GM19438 (cell line): ENCODE measurements around the gene PAX8.
"Not testable (repeated sequence)": the region's sequence is repeated elsewhere in the genome, so short reads cannot be mapped to it uniquely, and the experiment has no call there.

Source experiments
- ATAC-seq: cut with Tn5 transposase; IDR thresholded peaks from one replicate; pipeline ENCODE4 v1.9.1; 2021; ENCODE audit warnings: low read depth; ENCODE audit not compliant: unreplicated experiment

Gene PAX8

DNA sequence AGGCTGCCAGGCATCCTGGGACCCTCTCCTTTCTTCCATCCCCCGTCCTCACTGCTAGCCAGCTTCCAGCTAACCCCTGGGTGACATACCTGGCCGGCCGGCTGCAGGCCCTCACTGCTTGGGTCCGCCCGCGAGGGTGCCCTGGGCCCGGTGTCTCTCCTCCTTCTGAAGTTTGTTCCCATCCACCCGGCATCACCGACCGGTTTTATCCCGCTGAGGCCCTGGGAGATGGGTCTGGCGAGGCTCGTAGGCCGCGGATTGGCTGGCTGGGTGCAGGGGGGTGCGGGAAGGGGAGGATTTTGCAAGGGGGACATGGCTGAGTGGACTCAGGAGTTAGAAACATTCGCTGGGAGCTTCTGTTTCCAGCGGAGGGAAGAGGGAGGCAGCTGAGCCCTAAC, at the start of gene PAX8:
Gene PAX8, minus strand, starts transcription at position 180 of the 398 bp plus-strand sequence. CDS start 527 bp downstream, outside the sequence.
- no peak for ATAC-seq

DNA sequence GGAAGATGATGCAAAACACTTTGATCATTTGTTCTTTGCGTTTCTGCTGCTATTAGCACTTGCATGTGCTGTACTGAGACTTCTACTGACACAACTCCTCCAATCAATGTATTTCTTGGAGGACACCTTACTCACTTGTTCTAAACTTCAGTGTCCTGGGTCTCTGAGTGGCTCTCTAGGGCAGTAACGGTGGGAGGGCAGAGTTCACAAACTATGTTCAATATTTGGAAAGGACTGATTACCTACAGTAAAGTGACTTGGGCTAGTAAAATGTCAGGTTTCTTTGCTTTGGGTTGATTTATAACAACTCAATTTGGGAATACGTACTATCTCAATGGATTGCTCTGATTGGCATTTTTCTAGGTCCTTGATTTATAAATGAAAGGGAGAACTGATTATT, 49.3 kb upstream of the PAX8 start:
- ATAC-seq: no peak

DNA sequence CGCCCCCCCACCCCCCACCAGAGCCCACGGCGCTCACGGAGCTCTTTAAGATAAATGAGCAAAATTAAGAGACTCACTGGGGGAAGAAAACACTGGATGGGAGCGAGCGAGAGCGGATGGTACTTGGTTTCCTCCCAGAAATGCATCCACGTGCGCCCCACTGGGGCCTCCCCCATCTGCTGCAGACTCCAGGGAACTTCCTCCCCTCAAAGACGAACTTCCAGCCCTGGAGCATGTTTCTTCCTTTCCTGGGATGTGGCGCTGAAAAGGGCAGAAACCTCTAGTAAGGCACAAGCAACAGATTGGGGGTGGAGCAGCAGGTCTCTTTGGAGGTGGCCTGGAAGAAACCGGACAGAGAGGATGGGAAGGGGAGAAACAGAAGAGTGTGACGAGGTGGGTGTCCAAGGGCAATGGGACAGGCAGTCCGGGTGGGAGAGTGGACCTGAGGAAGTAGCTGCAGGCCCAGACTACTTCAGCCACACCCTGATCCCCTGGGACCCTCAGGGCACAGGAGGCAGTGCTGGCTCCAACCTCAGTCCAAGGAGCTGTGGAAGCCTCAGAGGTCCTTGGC, 46.5 kb upstream of the PAX8 start:
- ATAC-seq: not testable (repeated sequence)

DNA sequence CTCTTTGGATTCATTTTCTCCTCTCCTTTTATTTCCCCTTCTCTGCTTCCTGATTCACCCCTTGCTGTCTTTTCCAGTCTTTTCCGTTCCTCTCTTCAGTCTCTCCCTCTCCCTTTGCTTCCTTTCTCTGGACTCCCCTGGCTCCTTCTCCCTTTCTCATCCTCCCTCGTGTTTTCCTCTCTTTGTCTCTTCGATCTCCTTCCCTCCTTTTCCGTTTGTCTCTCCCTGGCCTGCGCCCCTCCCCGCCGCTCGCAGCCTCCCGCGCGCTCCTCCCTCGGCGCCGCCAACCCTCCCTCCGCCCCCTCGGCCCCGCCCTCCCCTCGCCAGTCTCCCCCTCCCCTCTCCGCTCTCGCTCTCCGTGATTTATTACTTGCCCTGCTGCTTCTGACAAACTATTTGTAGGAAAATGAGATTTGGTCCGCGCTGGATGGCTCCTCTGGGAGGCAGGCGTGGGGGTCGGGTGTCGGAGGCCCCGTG, 46.0 kb upstream of the PAX8 start:
- ATAC-seq: no peak

DNA sequence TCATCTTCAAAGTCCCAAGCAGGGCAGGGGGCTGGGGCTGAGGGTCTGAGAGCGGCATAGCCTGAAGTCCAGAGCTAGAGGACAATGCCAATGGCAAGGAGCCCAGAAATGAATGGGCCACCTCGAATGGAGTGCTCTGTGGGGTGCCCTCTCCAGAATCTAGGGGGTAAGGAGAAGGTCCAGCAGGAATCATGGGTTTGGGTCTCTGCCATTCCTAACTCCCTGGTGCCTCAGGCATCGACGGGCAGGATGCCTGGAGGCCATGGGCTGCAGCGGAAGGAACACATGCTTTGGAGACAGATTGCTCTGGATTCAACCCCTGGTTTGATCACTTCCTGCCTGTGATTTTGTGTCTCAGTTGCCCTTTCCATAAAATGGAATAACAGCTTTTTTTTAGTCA, 44.4 kb upstream of the PAX8 start:
- ATAC-seq: not testable (repeated sequence)

DNA sequence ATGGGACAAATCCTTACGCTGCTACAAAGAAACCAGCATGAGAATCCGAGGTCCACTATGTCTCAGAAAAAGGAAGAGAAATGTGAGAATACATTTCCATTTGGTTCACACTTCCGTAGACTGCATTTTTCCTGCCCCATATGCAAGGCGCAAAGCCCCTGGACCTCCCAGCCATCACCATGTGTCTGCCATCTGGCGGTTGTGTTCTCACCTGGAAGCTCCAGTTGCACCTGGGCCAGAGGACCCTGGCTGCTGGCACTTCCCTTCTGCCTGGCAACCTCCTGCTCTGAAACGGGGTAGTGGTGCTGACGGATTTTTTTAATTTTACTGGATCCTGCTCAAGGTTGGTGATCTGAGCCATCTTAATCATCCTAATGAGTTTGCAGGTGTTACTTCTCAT, 41.4 kb upstream of the PAX8 start:
- not testable (repeated sequence) for ATAC-seq

DNA sequence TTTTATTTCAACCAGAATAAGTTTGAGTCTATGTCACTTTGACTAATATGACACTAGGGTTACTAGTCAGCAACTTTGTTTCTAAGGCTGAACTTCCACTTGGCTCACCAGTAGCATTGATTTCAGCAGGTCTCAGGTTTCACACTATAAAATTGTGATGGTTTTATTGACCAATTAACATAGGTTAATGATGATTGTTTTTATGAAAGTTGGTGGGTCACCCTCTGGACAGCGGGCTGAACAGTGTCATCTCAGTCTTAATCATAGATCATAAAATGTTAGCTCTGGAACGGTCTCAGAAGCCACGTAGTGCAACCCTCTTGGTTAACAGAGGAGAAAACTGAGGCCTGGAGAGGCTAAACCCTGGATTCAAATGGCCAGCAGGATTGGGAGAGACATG, 40.2 kb upstream of the PAX8 start:
- not testable (repeated sequence) for ATAC-seq

DNA sequence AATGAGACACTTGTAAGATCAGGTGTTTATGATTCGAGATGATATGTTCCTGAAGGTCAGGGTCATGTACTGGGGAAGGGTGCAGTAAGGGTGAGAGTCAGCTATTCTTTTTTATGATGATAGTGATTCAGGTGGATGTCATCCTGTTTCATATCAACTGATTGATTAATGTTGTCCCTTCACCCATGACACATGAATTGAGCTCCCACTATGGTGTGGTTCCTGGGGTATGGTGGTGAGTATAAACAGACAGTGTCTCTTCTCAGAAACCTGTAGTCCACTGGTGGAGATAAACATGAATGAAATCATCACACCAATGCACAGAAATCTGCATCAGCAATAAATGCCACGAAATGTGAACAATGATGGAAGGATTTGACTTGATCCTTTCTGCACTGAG, 37.4 kb upstream of the PAX8 start:
- ATAC-seq: no peak

DNA sequence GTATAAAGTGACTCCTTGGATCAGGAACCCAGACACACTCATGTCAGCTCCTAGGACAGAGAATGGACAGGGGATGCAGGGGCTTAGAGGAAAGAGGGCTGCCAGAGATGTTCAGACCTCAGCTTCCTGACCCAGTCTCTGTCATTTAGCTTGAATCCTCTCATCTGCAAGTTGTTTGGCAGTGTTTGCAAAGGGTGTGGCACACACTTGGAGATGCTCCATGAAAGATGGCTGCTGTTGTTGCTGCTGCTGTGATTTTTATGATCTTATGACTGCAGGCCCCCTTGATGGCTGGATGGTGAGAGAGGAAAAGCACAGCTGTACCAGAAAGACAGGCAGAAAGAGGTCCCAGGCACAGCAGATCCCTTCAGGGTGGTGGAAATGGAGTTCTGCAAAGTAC, 35.9 kb upstream of the PAX8 start:
- ATAC-seq: not testable (repeated sequence)

DNA sequence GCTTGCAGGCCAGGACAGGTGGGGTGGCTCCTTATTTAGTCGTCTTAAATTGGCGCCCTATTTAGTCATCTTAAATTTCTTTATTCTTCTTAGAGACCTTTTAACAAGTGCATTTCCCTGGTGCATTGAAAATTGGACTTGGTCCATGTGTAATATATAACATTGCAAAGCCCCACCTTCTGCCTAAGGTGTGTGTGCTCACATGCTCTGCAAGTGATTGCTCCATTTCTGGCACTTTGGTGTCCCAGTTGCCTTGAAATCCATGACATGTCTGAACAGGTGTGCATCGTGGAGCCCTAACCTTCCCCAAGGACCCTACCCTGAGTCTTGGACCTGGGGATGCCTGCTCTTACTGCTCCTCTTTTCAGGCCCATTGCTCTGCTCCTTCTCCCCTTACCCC, 35.5 kb upstream of the PAX8 start:
- ATAC-seq: not testable (repeated sequence)

DNA sequence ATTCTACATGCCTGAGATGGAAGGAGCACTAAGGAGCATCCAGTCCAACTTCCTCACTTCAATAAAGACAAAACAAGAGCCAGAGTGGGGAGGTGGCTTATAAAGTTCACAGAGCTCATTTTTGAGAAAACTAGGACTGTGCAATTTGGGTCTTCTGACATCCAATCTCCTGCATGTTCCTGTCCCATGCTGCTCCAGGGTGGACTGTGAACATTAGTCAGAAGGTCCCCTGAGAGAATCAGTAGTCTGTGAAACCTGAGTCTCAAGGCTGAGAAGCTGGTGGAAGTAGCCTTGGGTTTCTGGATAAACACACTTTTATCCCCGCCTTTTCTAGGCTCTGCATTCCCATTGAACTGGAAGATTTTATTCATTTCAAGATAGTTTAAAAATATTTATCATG, 33.1 kb upstream of the PAX8 start:
- not testable (repeated sequence) for ATAC-seq

DNA sequence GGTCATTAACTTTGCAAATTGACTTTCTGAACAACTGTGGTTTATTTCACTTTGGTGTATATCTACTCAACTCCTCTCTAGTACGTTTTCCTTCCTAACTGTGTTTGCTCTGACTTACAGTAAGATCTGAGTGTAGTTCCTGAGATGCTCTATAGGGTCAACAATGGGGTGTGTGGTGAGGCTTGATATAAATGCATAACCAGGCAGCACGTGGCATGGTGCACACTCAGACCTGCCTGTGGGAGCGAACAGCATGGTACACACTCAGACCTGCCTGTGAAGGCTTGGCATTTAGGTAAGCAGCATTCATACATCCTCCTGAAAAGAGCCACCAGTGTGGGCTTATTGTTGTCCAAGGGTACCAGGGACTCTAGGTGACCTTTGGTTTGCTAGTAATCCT, 32.5 kb upstream of the PAX8 start:
- not testable (repeated sequence) for ATAC-seq

DNA sequence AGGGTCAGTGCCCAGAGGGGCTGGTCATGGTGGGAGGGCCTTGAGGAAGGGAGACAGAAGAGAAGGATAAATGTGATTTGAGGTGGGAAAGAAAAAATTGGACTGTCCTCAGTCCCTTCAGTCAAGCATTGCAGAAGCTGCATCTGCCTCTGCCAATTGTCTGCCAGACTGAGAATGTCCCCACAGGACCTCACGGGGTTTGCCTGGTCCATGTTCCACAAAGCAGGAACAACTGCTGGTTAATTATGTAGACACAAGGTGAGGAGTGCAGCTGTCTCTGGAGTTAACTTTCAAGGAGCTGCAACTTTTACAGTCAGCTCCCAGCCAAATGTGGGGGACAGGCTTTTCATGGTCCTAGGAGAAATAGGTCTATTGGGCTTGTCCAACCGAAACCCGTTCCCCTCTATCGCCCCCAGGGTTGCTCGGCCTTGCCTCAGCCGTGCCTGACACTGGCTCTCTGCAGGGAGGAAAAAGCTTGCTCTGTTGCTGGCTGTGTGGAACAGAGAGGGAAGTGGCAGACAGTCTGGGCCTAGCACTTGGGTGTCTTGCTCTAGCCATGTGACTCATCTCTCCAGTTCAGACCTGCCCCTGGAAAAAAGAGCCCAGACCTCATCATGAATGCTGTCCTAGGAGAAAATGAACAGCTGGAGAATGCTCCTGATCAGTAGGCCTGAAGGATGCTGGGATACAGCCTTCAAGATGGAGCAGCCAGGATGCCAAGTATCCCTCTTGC, 31.1 kb upstream of the PAX8 start:
- no peak for ATAC-seq

DNA sequence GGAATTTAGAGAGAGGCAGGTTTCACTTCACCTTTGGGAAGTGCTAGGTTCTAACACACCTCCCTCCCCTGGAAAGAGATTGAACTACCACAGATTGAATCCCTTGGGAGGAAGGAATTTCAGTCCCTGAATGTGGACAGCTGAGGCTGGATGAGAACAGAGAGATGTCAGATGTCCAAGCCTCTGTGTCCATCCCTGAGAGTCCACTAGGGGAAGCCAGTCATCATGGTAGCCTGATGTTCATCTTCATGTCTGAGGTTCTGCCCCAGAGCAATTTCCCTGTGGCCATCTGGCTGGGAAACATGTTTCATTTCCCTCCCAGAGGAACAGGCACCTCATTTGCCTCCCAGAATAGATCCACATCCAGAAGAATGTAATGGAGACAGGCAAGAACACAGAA, 30.1 kb upstream of the PAX8 start:
- ATAC-seq: not testable (repeated sequence)

DNA sequence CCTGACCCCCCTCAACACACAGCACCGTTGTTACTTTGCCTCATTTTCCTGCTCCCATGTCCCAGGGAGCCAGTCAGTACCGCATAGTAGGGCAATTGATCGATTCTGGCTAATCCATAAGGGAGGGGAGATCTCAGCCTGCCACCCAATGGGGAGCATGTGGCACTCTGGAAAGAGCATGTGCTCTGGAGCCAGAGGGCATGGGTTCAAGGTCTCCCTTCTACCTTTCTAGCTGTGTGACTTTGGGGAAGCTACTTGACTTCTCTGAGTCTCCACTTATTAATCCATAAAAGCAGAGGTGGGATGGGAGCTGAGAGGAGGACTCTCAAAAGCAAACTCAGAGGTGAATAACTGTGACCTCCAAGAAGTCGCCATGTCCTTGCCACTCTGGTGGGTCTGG, 27.5 kb upstream of the PAX8 start:
- ATAC-seq: not testable (repeated sequence)

DNA sequence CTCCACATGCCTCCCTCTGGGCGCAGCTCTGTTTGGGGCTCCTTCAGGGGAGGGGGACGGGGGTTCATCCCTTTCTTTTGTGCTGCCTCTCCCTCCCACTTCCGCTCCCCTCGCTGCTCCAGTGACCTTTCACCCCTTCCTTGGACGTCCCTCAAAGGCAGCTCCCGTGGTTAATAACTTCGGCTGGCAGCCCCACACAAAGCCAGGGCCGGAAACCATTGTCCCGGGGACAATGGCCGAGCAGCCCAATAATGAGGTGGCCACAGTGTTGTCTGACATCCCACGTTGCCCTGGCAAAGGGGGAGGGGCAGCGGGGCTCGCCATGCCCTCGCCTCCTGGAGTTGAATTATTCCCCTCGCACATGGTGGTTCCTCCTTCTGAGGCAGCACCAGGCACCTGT, 27.0 kb upstream of the PAX8 start:
- not testable (repeated sequence) for ATAC-seq

DNA sequence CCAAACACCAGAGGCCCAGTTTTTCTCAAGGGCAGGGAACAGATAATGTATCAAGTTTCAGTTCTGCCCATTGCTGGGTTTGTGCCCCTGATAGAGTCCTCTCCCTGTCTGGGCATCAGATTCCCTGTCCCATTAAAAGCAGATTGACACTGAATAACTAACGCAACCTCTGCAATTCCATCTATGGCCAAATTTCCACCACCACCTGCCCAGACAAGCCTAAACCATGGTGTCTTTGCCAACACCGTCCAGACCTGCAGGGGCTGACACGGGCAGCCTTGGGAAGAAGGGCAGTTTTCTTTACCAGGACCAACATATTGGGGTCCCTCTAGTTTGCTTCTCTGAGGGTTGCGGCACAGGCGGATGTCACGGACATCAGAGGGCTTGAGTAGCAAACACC, 26.4 kb upstream of the PAX8 start:
- ATAC-seq: no peak

DNA sequence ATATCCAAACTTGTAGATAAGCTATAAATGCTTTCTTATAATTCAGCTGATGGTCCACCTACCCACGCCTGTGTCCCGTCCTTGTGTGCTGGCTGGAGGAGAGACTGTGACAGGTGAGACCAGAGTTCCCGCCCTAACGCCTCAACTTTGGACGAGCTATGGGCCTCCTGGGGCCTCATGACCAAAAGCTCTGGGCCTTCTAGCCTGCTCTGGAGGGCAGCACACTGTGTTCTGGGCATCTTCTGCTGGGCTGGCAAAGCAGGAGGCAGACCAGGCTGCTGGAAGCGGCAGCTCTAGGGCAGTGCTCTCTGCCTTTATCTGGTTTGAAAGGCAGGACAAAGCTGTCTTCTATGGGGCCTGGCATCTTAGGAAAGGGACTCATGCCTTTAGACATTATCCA, 26.0 kb upstream of the PAX8 start:
- no peak for ATAC-seq

DNA sequence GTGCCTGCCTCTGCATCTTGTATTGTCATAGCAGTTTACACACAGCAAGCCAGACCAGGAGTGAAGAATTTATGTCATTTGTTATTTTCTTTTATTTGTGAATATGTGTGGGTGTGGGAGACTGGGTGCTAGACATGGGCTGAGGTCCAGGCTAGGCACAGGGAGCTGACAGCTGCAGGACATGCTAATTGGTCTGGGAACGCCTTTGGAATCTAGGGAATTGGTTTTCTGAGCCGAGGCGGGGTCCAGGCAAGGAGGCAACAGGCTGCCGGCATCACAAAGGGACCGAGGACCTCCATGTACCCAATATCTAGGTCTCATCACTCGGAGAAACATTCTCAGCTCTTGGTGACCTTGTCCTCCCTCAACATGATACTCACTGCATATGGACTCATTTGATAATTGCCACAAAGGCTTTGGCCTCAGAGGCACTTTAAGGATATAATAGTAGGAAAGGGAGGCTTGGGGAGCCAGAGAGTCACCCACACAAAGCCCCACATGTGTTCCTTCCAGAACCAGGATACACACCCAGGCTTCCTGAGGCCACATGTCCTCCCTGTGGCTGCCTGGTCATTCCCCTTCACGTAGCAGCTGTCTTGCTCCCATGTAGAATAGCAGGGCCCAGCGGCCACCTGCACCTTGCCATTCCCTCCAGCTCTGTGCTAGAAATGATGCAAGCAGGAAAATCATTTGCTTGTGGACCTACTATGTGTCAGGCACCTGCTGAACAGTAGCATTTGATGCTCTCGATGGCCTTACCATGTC, 23.7 kb upstream of the PAX8 start:
- ATAC-seq: not testable (repeated sequence)

DNA sequence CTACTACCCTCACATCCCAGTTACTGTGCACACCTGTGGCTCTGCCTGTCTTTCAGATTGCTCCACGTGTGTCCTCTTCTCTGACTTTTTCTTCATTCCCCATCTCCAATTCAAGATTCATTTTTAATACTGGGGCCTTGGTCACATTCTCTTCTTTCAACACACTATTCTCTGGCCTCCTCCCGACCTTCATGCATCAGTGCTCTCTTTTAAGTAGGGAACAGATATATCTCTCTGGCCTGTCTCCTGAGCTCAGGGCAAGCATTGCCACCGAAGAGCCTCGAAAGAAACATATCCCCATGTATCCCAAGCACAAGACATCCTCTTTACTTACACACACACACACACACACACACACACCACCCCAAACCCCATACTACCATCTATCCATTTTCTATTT, 21.6 kb upstream of the PAX8 start:
- no peak for ATAC-seq

DNA sequence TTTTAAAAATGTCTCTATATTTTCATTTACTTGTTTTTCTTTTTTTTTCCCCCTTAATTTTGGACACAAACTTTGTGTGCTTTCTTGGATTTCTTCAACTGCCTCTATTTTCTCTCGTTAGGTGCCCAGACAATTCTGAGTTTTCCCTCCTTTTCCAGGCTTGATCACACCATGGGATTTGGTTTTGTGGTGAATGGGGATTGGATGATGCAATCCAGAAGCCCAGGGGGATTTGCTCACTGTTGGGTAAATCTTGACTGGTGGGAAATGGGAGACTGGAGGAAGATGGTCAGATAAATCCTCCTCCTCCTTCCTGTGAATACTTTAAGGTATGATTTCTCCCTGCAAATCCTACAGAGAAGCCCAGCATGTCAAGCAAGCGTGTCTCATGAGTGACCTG, 19.5 kb upstream of the PAX8 start:
- no peak for ATAC-seq

DNA sequence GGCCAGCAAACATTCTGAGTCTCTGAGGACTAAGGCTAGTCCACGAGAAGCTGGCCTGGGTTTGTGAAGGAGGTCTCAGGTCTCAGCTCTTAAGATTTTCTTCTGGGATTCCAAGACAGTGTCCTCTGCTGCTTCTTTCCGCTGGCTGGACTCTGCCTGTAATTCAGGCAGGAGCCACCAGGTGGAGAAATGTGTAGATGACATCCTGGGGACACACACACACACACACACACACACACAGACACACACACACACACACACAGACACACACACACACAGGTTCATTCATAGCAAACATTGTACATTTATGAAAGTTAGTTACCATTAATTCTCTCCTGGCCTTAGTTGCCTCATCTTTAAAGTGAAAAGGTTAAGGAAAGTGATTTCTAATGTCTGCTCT, 18.9 kb upstream of the PAX8 start:
- ATAC-seq: not testable (repeated sequence)
